ENCODE results near the gene PLPPR1.

Gene PLPPR1

DNA sequence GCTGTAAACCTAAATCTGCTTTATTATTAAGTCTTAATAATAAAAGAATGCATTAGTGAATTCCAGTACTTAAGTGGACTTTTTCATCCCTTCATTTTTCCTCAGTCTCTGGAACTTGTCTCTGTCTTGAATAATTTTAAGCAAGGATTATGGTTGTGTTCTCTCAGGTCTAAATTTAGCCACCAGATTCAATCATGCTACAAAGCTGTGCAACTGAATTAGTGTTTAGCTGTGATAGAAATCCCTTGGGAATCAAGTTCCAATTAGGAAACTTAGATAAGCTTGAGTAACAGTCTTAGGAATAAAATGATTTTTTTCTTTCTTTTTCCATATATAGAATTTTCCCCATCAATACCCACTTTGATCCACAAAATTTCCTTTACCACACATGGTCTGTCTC lies 104.3 kb downstream of the PLPPR1 start:
- no peak for TF ChIP-seq EZH2phosphoT487 (IDR thresholded peaks at IDR 0.05; ENCODE audit: borderline replicate concordance)
- TF ChIP-seq, protein P1, sequence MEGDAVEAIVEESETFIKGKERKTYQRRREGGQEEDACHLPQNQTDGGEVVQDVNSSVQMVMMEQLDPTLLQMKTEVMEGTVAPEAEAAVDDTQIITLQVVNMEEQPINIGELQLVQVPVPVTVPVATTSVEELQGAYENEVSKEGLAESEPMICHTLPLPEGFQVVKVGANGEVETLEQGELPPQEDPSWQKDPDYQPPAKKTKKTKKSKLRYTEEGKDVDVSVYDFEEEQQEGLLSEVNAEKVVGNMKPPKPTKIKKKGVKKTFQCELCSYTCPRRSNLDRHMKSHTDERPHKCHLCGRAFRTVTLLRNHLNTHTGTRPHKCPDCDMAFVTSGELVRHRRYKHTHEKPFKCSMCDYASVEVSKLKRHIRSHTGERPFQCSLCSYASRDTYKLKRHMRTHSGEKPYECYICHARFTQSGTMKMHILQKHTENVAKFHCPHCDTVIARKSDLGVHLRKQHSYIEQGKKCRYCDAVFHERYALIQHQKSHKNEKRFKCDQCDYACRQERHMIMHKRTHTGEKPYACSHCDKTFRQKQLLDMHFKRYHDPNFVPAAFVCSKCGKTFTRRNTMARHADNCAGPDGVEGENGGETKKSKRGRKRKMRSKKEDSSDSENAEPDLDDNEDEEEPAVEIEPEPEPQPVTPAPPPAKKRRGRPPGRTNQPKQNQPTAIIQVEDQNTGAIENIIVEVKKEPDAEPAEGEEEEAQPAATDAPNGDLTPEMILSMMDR (conservative IDR thresholded peaks at IDR 0.05; ENCODE audit: low read length), result no peak
- H3K4me3 ChIP-seq (ENCODE audit: low read length, poor library complexity, severe bottlenecking), result no peak overlapping the region
- H3K79me2 ChIP-seq (ENCODE audit: insufficient read depth, low read length), result no peaks in the 10 kb centered on the region
- no peak overlapping the region for H3K9ac ChIP-seq (ENCODE audit: low read depth, low read length, poor library complexity, severe bottlenecking)
- no peaks in the 10 kb centered on the region for H3F3A ChIP-seq (ENCODE audit: low read depth)
- no peaks in the 10 kb centered on the region for H3K4me1 ChIP-seq (ENCODE audit: insufficient read depth, low read length, poor library complexity, severe bottlenecking)
- no peaks in the 10 kb centered on the region for H3K9me2 ChIP-seq (replicated peaks; ENCODE audit: low read depth, low read length)
- H2AFZ ChIP-seq (ENCODE audit: low read length), result no peak overlapping the region
- H3K4me2 ChIP-seq (ENCODE audit: low read depth, low read length, poor library complexity, severe bottlenecking), result no peak overlapping the region
- H4K20me1 ChIP-seq (ENCODE audit: insufficient read depth, low read length, poor library complexity, severe bottlenecking), result no peaks in the 10 kb centered on the region
- no peaks in the 10 kb centered on the region for H3K9me3 ChIP-seq (ENCODE audit: insufficient read depth, low read depth, low read length)
- no peaks in the 10 kb centered on the region for H3K27me3 ChIP-seq (ENCODE audit: insufficient read depth, low read length, poor library complexity, severe bottlenecking)
- no peaks in the 10 kb centered on the region for H3K36me3 ChIP-seq (ENCODE audit: insufficient read depth, low read length)

DNA sequence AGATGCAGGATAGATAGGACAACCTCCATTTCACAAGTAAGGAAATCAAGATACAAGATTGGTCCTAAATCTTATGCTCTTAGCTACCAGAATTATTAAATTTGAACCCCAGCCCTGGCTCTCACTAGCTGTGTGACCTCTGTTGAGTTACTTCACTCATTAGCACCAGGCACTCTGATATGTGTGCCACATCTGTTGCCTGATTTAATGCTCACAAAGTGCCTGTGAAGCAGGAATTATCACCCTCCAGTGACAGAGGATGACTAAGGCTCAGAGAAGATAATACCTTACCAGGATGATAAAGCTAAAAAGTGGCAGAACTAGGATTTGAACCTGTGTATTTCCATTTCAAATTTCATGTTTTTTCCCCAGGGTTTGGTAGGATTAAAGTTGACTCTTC lies 110.0 kb downstream of the PLPPR1 start:
- TF ChIP-seq EZH2phosphoT487 (IDR thresholded peaks at IDR 0.05; ENCODE audit: borderline replicate concordance), result no peak
- TF ChIP-seq, protein P1 (conservative IDR thresholded peaks at IDR 0.05; ENCODE audit: low read length), result no peak
- Histone ChIP-seq H3K4me2 (ENCODE audit: low read depth, low read length, poor library complexity, severe bottlenecking) (no peak overlapping the region), H2AFZ (ENCODE audit: low read length) (no peak overlapping the region), H3K4me1 (ENCODE audit: insufficient read depth, low read length, poor library complexity, severe bottlenecking) (no peaks in the 10 kb centered on the region), H3K9me2 (replicated peaks; ENCODE audit: low read depth, low read length) (no peaks in the 10 kb centered on the region), H4K20me1 (ENCODE audit: insufficient read depth, low read length, poor library complexity, severe bottlenecking) (no peaks in the 10 kb centered on the region), H3K9me3 (ENCODE audit: insufficient read depth, low read depth, low read length) (0 out of 2 replicates have a peak, but pooled peaks cover 4% of the 10 kb centered on the region), H3K36me3 (ENCODE audit: insufficient read depth, low read length) (no peaks in the 10 kb centered on the region), H3K9ac (ENCODE audit: low read depth, low read length, poor library complexity, severe bottlenecking) (no peak overlapping the region), H3K27me3 (ENCODE audit: insufficient read depth, low read length, poor library complexity, severe bottlenecking) (no peaks in the 10 kb centered on the region), H3F3A (ENCODE audit: low read depth) (no peaks in the 10 kb centered on the region), H3K79me2 (ENCODE audit: insufficient read depth, low read length) (no peaks in the 10 kb centered on the region), H3K4me3 (ENCODE audit: low read length, poor library complexity, severe bottlenecking) (no peak overlapping the region)

DNA sequence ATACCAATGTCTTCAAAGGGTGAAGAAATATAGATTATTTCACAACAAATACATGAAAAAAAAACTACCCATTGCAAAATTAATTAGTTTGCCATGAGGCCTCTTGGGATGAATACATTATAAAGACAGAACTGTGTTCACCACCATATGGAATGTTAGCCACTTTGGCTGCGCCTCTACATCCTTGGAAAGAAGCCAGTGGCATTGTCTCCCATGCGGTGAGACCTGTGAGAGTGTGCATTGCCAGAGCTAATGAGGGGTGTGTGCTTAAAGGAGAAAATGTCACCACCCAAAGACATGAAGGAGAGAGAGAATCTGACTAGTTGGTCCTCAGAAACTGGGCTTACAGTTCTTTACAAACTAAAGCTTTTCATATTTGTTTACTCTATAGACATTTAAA lies 110.6 kb downstream of the PLPPR1 start:
- Histone ChIP-seq H3K9ac (ENCODE audit: low read depth, low read length, poor library complexity, severe bottlenecking) (no peak overlapping the region), H4K20me1 (ENCODE audit: insufficient read depth, low read length, poor library complexity, severe bottlenecking) (no peaks in the 10 kb centered on the region), H3K9me3 (ENCODE audit: insufficient read depth, low read depth, low read length) (0 out of 2 replicates have a peak, but pooled peaks cover 4% of the 10 kb centered on the region), H3K79me2 (ENCODE audit: insufficient read depth, low read length) (no peaks in the 10 kb centered on the region), H3K9me2 (replicated peaks; ENCODE audit: low read depth, low read length) (no peaks in the 10 kb centered on the region), H2AFZ (ENCODE audit: low read length) (no peak overlapping the region), H3K27me3 (ENCODE audit: insufficient read depth, low read length, poor library complexity, severe bottlenecking) (no peaks in the 10 kb centered on the region), H3K4me3 (ENCODE audit: low read length, poor library complexity, severe bottlenecking) (no peak overlapping the region), H3K4me2 (ENCODE audit: low read depth, low read length, poor library complexity, severe bottlenecking) (no peak overlapping the region), H3K36me3 (ENCODE audit: insufficient read depth, low read length) (no peaks in the 10 kb centered on the region), H3K4me1 (ENCODE audit: insufficient read depth, low read length, poor library complexity, severe bottlenecking) (no peaks in the 10 kb centered on the region), H3F3A (ENCODE audit: low read depth) (no peaks in the 10 kb centered on the region)
- TF ChIP-seq, protein P1 (conservative IDR thresholded peaks at IDR 0.05; ENCODE audit: low read length), result no peak
- TF ChIP-seq EZH2phosphoT487 (IDR thresholded peaks at IDR 0.05; ENCODE audit: borderline replicate concordance), result no peak

Measured in Loucy (cell line).